HepG2 (cell line): Measurements from ENCODE around the gene CRYBA1. TPM values are rescaled to one million over a fixed set of nuclear protein-coding genes. Genes with fewer than 3 reads are reported as not detected.
"Not testable (repeated sequence)": the region's sequence is repeated elsewhere in the genome, so short reads cannot be mapped to it uniquely, and the experiment has no call there.

Experiments
- ATAC-seq: fragments of 200-7000 bp; cut with Tn5 transposase; 3 replicates; pipeline ENCODE4 v1.9.1; 2020; ENCODE audit warnings: mild to moderate bottlenecking, moderate library complexity
- BruUV-seq: library from RNA; stranded (reverse); fragments of 400-500 nt; replicated peaks from 2 replicates; lab custom pipeline; 2021; lab: Mats Ljungman, UMichigan
- CTCF ChIA-PET: fragments of 300-600 bp; formaldehyde crosslinking; extraction: SDS; loops from one replicate; lab custom pipeline; 2021; ENCODE audit warnings: low total read pairs, inconsistent platforms, low intra/inter-chr PET ratio; lab: Yijun Ruan, JAX
- POLR2A ChIA-PET: fragments of 350-600 bp; sonication (Branson Sonifier 250); formaldehyde crosslinking; loops from one replicate; lab custom pipeline; 2020; ENCODE audit warnings: antibody characterized with exemption, inconsistent platforms; lab: Yijun Ruan, JAX
- DNase-seq: peaks from one replicate; pipeline ENCODE4 v3.0.0-alpha.2; 2015; ENCODE audit warnings: low spot score
- FAIRE-seq: peaks from 3 replicates; lab custom pipeline; 2011; peaks lifted over from hg19 to GRCh38; lab: Jason Lieb, UNC
- H2AFZ ChIP-seq: one replicate; pipeline ENCODE4 v1.6.1; 2011; ENCODE audit warnings: low read length, inconsistent platforms
- H3K27ac ChIP-seq: fragments of 300-600 bp; 3 replicates; pipeline ENCODE4 v1.8.0; 2011; ENCODE audit warnings: mixed run types, mild to moderate bottlenecking, mixed read lengths, low read length, inconsistent platforms; ENCODE audit not compliant: insufficient read depth; ENCODE audit errors: extremely low read length
- H3K27me3 ChIP-seq, 2 experiments: fragments of 200-600 bp in 1 of 2; 2 replicates in 1 of 2; 3 replicates in 1 of 2; pipeline versions ENCODE4 v1.6.0 to v1.8.0; 2011; ENCODE audit warnings: low read length in 2 of 2, mild to moderate bottlenecking in 2 of 2, moderate library complexity in 2 of 2, inconsistent platforms in 1 of 2; ENCODE audit not compliant: insufficient read depth in 2 of 2, control insufficient read depth in 1 of 2
- H3K36me3 ChIP-seq, 2 experiments: fragments of 200-600 bp in 1 of 2; replicated peaks in 1 of 2; 2 replicates in 1 of 2; 3 replicates in 1 of 2; pipeline versions ENCODE4 v1.5.1 to v1.8.0; 2011; ENCODE audit warnings: low read length in 2 of 2, inconsistent platforms in 1 of 2; ENCODE audit not compliant: insufficient read depth in 2 of 2, control insufficient read depth in 1 of 2
- H3K4me1 ChIP-seq: 2 replicates; pipeline ENCODE4 v1.5.1; 2012; ENCODE audit warnings: low read length, inconsistent platforms; ENCODE audit not compliant: insufficient read depth
- H3K4me2 ChIP-seq: 2 replicates; pipeline ENCODE4 v1.6.0; 2011; ENCODE audit warnings: low read depth, low read length, inconsistent platforms
- H3K4me3 ChIP-seq, 3 experiments: fragments of 200-600 bp in 1 of 3; sonication (generic), shearing (Covaris generic) in 1 of 3; replicated peaks in 1 of 3; 2 replicates each; pipeline ENCODE4 v1.5.1; 2011 to 2016; ENCODE audit warnings: low read length in 3 of 3, inconsistent platforms in 2 of 3, low read depth in 2 of 3, mild to moderate bottlenecking in 2 of 3, control low read depth in 1 of 3, mixed read lengths in 1 of 3; ENCODE audit not compliant: insufficient read depth in 1 of 3
- H3K79me2 ChIP-seq: one replicate; pipeline ENCODE4 v1.6.1; 2011; ENCODE audit warnings: low read length, inconsistent platforms; ENCODE audit not compliant: insufficient read depth
- H3K9ac ChIP-seq: 2 replicates; pipeline ENCODE4 v1.6.0; 2011; ENCODE audit warnings: mild to moderate bottlenecking, low read depth, low read length, inconsistent platforms; ENCODE audit not compliant: insufficient read depth
- H3K9me3 ChIP-seq: 2 replicates; pipeline ENCODE4 v1.5.1; 2012; ENCODE audit warnings: mild to moderate bottlenecking, low read length
- H4K20me1 ChIP-seq: 2 replicates; pipeline ENCODE4 v1.6.0; 2011; ENCODE audit warnings: inconsistent platforms, mild to moderate bottlenecking, low read length, moderate library complexity; ENCODE audit not compliant: insufficient read depth
- ATF2 ChIP-seq: sonication (generic); formaldehyde crosslinking; IDR thresholded peaks from 2 replicates; pipeline ENCODE4 v1.4.0; 2020; ENCODE audit warnings: missing genetic modification reagents
- CEBPG ChIP-seq: IDR thresholded peaks from 2 replicates; pipeline ENCODE4 v1.6.1; 2016
- CENPT ChIP-seq: sonication (generic); formaldehyde crosslinking; IDR thresholded peaks from 2 replicates; pipeline ENCODE4 v1.8.0; 2022; ENCODE audit warnings: low read depth, mild to moderate bottlenecking, moderate library complexity, missing genetic modification reagents
- IKZF1 ChIP-seq: fragments of 450-650 bp; IDR thresholded peaks from 2 replicates; pipeline ENCODE4 v1.7.1; 2016
- PPARG ChIP-seq: conservative IDR thresholded peaks from 2 replicates; pipeline ENCODE4 v1.6.1; 2016; ENCODE audit warnings: missing biosample characterization, missing genetic modification reagents
- SOX5 ChIP-seq: IDR thresholded peaks from 2 replicates; pipeline ENCODE4 v1.6.1; 2016; ENCODE audit warnings: borderline replicate concordance
- SRSF9 ChIP-seq: fragments of 200-400 bp; formaldehyde crosslinking; IDR thresholded peaks from 2 replicates; pipeline ENCODE4 v1.6.1; 2018; ENCODE audit warnings: borderline replicate concordance, mild to moderate bottlenecking, low read depth, low read length; ENCODE audit not compliant: insufficient read depth, poor library complexity, severe bottlenecking
- TFE3 ChIP-seq: IDR thresholded peaks from 2 replicates; pipeline ENCODE4 v1.6.1; 2016
- YY1 ChIP-seq: IDR thresholded peaks from 2 replicates; pipeline ENCODE4 v1.6.1; 2011; ENCODE audit warnings: low read length, low read depth, moderate library complexity, mild to moderate bottlenecking; ENCODE audit not compliant: insufficient read depth, insufficient replicate concordance
- ZBTB8A ChIP-seq: sonication (generic); formaldehyde crosslinking; IDR thresholded peaks from 2 replicates; pipeline ENCODE4 v1.4.0; 2020; ENCODE audit warnings: mild to moderate bottlenecking, low read depth, missing genetic modification reagents, borderline replicate concordance
- ZFAT ChIP-seq: sonication (generic); formaldehyde crosslinking; conservative IDR thresholded peaks from 2 replicates; pipeline ENCODE4 v1.8.1; 2023; ENCODE audit warnings: missing genetic modification reagents, inconsistent platforms
- ZNF234 ChIP-seq: sonication (generic); formaldehyde crosslinking; conservative IDR thresholded peaks from 2 replicates; pipeline ENCODE4 v1.5.1; 2020; ENCODE audit warnings: mild to moderate bottlenecking, missing genetic modification reagents
- ZNF432 ChIP-seq: sonication (generic); formaldehyde crosslinking; IDR thresholded peaks from 2 replicates; pipeline ENCODE4 v1.5.0; 2020; ENCODE audit warnings: missing genetic modification reagents, mild to moderate bottlenecking, borderline replicate concordance
- ZNF660 ChIP-seq: sonication (generic); formaldehyde crosslinking; IDR thresholded peaks from 2 replicates; pipeline ENCODE4 v1.5.1; 2020; ENCODE audit warnings: mild to moderate bottlenecking, low read depth, missing genetic modification reagents, borderline replicate concordance
- ZNF713 ChIP-seq: sonication (generic); formaldehyde crosslinking; IDR thresholded peaks from 2 replicates; pipeline ENCODE4 v1.4.0; 2020; ENCODE audit warnings: mild to moderate bottlenecking, missing genetic modification reagents
- WGBS: methylation state at CpG from one replicate; pipeline ENCODE4 v1.1.6; 2017; ENCODE audit warnings: low lambda C conversion rate; 5-methylcytosine and 5-hydroxymethylcytosine counted together
- in situ Hi-C: cut with HindIII; loops from 2 replicates; pipeline ENCODE4 v1.10.0; 2017; ENCODE audit warnings: low pct_unique_long_range_greater_than_20kb; ENCODE audit not compliant: extremely low pct_ligation_motif_present
- intact Hi-C: fragments of 100-400 bp; cut with micrococcal nuclease; formaldehyde crosslinking; loops from one replicate; pipeline ENCODE4 v1.10.0; 2022; ENCODE audit not compliant: unreplicated experiment
- polyA plus RNA-seq, 8 experiments: library from polyadenylated mRNA; depleted of rRNA in 3 of 8; stranded (reverse) in 7 of 8; unstranded in 1 of 8; fragments of >200 nt; fragmentation: Illumina TruSeq in 4 of 8; extraction: Trizol in 4 of 8; gene quantifications; 2 replicates each; pipeline versions ENCODE4 v1.2.1 to v1.2.3, GENCODE V29; 2011 to 2016; ENCODE audit warnings: low read depth in 4 of 8, missing spikeins in 1 of 8, mixed read lengths in 1 of 8; ENCODE audit not compliant: insufficient read depth in 1 of 8
- total RNA-seq, 5 experiments: library from RNA; depleted of rRNA; stranded (reverse); fragments of >200 nt; fragmentation: Illumina TruSeq; extraction: Trizol; gene quantifications; 2 replicates each; pipeline ENCODE4 v1.2.3, GENCODE V29; 2016; ENCODE audit warnings: low read depth in 1 of 5
- TF ChIP-seq, protein P1 (sequence below): sonication (generic); formaldehyde crosslinking; IDR thresholded peaks from 2 replicates; pipeline ENCODE4 v1.4.0; 2020; ENCODE audit warnings: missing genetic modification reagents

CRYBA1 gene
- total and polyA plus RNA-seq, 2 of the 13 experiments (the other 11 are each of a cell fraction or from before 2014, with no cell fraction given), result not detected

- no peak for TF ChIP-seq SRSF9
- no peak for TF ChIP-seq CENPT
- TF ChIP-seq ZNF432, result no peak
- TF ChIP-seq ZNF660 (CRISPR knock-in tag), result no peak
- no peak for TF ChIP-seq ZNF713 (CRISPR knock-in tag)
- TF ChIP-seq ZFAT (CRISPR knock-in tag), result no peak
- TF ChIP-seq ZBTB8A (CRISPR knock-in tag), result no peak
- no peak for TF ChIP-seq ZNF234 (CRISPR knock-in tag)
- TF ChIP-seq ATF2 (CRISPR knock-in tag), result peak; percentile 53; the same call in 1 of the 2 replicates
- TF ChIP-seq, protein P1, sequence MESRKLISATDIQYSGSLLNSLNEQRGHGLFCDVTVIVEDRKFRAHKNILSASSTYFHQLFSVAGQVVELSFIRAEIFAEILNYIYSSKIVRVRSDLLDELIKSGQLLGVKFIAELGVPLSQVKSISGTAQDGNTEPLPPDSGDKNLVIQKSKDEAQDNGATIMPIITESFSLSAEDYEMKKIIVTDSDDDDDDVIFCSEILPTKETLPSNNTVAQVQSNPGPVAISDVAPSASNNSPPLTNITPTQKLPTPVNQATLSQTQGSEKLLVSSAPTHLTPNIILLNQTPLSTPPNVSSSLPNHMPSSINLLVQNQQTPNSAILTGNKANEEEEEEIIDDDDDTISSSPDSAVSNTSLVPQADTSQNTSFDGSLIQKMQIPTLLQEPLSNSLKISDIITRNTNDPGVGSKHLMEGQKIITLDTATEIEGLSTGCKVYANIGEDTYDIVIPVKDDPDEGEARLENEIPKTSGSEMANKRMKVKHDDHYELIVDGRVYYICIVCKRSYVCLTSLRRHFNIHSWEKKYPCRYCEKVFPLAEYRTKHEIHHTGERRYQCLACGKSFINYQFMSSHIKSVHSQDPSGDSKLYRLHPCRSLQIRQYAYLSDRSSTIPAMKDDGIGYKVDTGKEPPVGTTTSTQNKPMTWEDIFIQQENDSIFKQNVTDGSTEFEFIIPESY (CRISPR knock-in tag), result 0 out of 2 replicates have a peak, but pooled peaks have one; percentile 9
- 0 out of 2 replicates have a peak, but pooled peaks have one; percentile 48 for TF ChIP-seq PPARG (CRISPR knock-in tag)
- 0 out of 2 replicates have a peak, but pooled peaks have one; percentile 36 for TF ChIP-seq TFE3
- 0 out of 2 replicates have a peak, but pooled peaks have one; percentile 24 for TF ChIP-seq SOX5 (CRISPR knock-in tag)
- no peak for TF ChIP-seq CEBPG (CRISPR knock-in tag)
- TF ChIP-seq IKZF1, result no peak
- TF ChIP-seq YY1, result no peak
- TF ChIP-seq, all 625 proteins: peak for 68
These were observed 27.1 kb upstream of the CRYBA1 start (continued) for GRCh38 chr17:29219378-29220047.

- H3K27ac ChIP-seq, ATAC-seq, H3K9ac ChIP-seq, BruUV-seq, FAIRE-seq, H4K20me1 ChIP-seq, POLR2A ChIA-PET, H3K9me3 ChIP-seq, H3K27me3 ChIP-seq, DNase-seq, CTCF ChIA-PET, H2AFZ ChIP-seq, intact Hi-C loops, H3K4me2 ChIP-seq, H3K36me3 ChIP-seq, H3K79me2 ChIP-seq, H3K4me1 ChIP-seq, H3K4me3 ChIP-seq, in situ Hi-C loops: not testable (repeated sequence)
- WGBS, result 76% methylated on average over 11 of the region's 11 CpGs
These were observed 25.3 kb upstream of the CRYBA1 start for GRCh38 chr17:29221338-29221737.
